ENCODE measurements around the gene TFAP2B. TPM values are rescaled to one million over a fixed set of nuclear protein-coding genes. Genes with fewer than 3 reads are reported as not detected.

The TFAP2B gene
- total RNA-seq, 1 donor from 2014 or later, result 4.6 TPM

DNA sequence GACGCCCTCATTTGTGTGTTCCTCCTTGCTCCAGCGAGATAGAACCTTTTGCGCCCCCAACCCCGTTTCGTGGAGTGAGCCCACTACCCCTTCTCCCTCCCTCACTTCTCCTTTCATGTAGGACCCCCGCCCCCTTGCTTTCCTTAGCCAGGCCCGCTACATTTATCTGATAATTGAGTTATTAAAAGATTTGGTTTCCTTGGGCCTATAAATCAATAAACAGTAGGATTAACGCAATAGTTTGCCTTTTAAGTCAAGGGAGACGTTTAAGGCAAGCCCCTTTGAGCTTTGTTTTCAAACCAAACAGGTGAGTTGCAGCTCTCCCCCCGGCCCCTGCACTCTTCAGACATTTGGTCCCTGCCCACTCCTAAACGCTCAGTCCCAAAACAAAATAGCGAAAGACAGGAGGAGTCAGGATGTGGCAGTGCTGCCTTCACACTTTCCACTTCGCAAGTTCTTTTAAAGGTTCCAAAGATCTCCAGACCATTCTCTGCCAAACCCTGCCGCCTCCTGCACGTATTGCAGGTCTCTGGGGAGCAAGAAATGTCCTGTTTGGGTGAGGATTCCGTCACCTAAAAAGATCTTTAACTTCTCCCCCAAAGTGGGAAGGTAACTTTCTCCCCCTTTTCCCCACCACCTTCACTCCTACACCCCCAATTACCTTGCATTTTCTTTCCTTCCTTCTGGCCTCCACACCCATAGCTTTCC lies 27.6 kb downstream of the TFAP2B start:
- TF ChIP-seq, protein P1, sequence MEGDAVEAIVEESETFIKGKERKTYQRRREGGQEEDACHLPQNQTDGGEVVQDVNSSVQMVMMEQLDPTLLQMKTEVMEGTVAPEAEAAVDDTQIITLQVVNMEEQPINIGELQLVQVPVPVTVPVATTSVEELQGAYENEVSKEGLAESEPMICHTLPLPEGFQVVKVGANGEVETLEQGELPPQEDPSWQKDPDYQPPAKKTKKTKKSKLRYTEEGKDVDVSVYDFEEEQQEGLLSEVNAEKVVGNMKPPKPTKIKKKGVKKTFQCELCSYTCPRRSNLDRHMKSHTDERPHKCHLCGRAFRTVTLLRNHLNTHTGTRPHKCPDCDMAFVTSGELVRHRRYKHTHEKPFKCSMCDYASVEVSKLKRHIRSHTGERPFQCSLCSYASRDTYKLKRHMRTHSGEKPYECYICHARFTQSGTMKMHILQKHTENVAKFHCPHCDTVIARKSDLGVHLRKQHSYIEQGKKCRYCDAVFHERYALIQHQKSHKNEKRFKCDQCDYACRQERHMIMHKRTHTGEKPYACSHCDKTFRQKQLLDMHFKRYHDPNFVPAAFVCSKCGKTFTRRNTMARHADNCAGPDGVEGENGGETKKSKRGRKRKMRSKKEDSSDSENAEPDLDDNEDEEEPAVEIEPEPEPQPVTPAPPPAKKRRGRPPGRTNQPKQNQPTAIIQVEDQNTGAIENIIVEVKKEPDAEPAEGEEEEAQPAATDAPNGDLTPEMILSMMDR (conservative IDR thresholded peaks at IDR 0.05; ENCODE audit: low read depth, low read length), result no peak
- no peak overlapping the region for H3K4me3 ChIP-seq (ENCODE audit: low read depth, low read length)
- DNase-seq (ENCODE audit: low read depth), result no peak

DNA sequence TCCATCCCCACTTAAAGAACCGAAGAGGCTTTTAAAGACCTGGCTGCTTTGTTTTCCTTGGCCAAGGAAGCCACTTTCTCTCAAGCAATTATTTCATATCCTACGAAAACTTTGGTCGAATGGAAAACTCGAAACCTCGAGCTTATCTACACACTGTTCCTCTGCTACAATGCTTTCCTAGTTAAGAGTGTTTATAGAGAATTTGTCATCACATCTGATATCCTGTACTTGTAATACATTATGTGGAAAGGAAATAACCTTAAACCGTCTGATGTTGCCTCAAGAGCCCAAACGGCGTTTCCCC lies 28.1 kb downstream of the TFAP2B start:
- H3K4me3 ChIP-seq (ENCODE audit: low read depth, low read length), result no peak overlapping the region
- no peak for DNase-seq (ENCODE audit: low read depth)
- TF ChIP-seq, protein P1 (conservative IDR thresholded peaks at IDR 0.05; ENCODE audit: low read depth, low read length), result no peak

DNA sequence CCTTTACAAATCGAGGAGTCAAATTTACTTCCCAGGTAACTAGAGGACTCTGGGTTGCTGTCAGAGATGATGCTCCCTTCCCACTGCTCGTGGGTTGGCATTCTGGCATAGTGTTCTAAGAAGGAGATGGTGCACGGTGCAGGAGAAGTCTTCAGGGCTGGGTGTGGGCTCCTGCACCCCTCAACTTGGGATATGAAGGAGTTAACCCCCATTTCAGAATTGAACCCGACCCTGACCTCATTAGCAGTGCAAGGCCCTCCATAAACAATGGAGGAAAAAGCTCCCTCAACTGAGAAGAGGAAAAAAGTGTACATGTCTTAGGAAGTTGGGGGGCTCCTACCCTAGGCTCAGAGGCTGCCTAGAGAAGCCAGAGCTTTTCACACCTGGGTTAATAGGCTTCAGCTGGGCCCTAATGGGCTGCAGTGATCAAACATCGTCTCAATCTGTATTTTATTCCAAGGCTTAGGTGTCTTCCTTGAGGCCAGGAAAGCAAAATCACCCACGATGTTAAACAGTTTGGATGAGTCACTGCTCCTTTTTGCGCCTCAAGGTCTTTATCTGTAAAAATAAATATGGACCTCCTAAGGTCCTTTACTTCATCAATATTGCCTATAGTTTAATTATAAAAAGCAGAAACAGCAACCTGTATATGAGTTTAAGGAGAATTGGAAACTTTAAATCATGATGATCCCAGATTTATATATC lies 29.4 kb downstream of the TFAP2B start:
- no peak overlapping the region for H3K4me3 ChIP-seq (ENCODE audit: low read depth, low read length)
- TF ChIP-seq, protein P1 (conservative IDR thresholded peaks at IDR 0.05; ENCODE audit: low read depth, low read length), result no peak
- no peak for DNase-seq (ENCODE audit: low read depth)

DNA sequence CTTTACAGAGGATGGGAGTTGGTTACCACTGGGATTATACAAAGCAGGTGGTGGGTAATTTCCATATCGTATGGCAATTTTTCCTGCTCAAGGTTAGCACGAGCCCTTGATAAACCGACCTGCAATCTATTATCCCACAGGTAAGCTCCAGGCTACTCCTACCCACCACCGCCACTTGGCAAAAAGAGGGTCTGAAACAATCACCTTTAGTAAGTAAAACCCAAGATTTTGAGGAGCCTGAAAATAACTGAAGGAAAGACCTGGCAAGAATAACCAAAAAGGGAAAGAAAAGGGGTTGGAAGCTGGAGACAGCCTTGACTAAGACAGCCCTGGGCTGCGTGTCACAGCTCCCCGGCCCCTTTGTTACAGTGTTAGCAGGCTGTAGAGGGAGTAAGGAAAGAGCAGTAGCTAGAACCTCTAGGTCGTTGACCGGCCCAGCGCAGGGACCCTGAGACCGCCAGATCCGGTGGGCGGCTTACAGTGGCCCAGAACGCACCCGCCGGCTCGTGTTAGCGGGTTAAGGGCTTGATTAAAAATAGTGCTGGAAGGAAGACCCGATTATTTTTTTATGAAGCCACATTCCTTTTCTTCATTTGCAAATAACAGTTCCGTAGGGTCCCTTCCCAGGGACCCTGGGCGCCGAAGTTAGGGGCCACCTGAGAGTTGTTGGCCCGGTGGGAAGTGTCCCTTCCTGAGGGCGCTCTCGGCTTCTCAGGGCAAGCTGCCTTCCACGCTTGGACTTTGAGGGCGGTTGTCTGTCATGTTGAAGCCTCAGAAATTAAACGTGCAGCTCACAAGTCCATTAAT lies 30.5 kb downstream of the TFAP2B start:
- H3K4me3 ChIP-seq (ENCODE audit: low read depth, low read length), result peak overlapping the region; percentile 34
- TF ChIP-seq, protein P1 (conservative IDR thresholded peaks at IDR 0.05; ENCODE audit: low read depth, low read length), result no peak
- DNase-seq (ENCODE audit: low read depth), result no peak

DNA sequence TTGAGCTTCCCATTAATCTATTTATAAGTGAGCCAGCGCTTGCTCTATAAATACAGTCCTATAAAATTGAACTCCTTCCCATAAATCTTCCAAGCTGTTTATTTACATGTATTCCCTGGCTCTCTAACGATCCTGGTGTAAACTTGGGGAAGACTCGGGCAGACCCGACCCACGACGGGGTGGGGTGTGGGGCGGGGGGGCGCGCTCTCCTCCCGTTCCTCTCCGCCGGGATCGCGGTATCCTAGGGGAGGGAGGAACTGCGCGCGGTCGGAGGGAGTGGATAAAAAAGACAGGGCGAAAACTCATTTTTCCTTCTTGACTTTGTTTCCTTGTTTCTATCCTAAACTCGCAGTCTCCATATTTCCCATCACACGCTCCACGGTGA lies 31.1 kb downstream of the TFAP2B start:
- DNase-seq (ENCODE audit: low read depth), result no peak
- TF ChIP-seq, protein P1 (conservative IDR thresholded peaks at IDR 0.05; ENCODE audit: low read depth, low read length), result no peak
- H3K4me3 ChIP-seq (ENCODE audit: low read depth, low read length), result peak overlapping the region; percentile 34

DNA sequence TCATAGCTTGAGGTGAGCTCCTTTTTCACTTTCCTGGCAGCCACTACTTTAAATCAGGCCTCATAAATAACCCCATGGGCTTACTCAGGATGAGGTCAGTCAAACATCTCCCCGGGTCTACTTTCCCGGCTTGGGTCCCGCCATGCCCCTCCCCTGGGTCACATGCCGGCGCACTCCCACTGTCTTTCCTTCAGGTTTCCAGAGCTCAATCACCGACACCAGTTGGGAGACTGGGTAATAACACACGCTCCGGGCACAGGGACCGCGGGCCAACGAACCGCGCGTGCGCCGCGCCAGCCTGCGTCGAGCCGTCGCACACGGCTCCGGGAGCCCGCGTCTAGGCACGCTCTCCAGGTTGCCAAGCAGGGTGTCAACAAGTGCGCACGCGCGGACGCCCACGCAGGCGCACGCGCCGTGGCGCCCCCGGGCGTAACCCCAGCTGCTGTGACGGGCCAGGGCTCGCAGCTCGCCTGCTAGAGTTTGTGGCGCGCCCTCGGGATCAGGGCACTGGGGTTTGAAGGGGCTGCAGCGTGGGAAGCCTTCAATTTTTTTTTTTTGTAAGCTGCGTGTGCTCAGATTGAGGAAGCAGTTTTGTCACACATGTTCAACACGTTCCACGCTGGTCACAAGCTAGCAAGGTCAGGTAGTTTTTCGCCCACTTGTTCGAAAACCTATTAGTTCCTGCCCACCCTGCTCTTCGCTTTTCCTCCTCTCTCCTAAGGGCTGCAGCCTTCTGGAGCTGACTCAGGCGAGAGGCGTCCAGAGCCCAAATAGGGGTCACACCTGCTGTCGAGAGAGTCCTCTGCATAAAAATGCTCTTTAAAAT lies 31.8 kb downstream of the TFAP2B start:
- no peak for DNase-seq (ENCODE audit: low read depth)
- H3K4me3 ChIP-seq (ENCODE audit: low read depth, low read length), result peak overlapping the region; percentile 34
- TF ChIP-seq, protein P1 (conservative IDR thresholded peaks at IDR 0.05; ENCODE audit: low read depth, low read length), result no peak
